ENCODE results near the gene CCRL2.
"Not testable (repeated sequence)": the region's sequence is repeated elsewhere in the genome, so short reads cannot be mapped to it uniquely, and the experiment has no call there.

CCRL2 gene

DNA sequence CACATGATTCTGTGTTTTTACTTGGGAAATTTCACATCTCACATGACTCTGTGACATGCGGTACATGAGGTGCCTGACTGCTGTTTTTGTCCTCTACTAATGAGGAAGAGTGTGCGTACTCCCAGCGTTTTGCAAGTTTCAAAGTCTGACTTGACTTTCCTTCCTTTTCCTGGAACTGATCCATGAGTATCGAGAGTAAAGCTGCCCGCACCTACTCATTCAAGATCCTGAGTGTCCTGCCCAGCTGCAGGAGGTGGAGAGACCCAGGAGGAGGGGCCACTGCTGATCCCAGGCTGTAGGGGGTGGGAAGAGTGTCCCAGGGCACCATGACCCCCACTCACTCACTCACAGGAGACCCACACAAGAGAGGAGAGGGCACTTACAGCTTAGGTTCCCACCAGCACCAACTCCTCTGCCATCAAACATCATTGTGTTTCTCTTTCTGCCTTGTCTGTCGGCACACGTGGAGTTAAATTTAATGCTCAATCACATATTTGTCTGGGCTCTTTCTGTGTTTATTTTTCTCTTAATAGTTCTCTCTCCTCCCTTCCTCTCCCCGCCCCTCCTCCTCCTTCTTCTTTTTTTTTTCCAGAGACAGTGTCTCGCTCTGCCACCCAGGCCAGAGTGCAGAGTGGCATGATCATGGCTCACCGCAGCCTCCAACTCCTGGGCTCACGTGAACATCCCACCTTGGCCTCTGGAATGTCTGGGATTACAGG is 1.6 kb upstream of the CCRL2 start:
- no peak for DNase-seq (ENCODE audit: low spot score)

DNA sequence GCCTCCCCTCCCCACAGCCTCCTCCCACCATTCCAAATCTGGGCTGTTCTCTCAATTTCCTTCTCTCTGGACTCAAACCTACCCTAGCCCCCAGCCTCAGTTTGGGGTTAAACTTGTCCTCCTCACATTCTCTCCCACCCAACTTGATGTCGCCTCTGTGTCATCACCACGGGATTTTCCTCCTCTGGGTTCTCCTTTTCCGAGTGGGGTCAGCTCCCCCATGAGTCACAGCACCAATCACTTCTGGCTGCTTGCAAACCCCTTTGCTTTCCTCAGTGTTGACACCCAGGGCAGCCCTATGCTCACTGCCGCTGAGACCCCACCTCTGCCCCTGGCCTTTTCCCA is 644 bp upstream of the CCRL2 start:
- no peak for DNase-seq (ENCODE audit: low spot score)

DNA sequence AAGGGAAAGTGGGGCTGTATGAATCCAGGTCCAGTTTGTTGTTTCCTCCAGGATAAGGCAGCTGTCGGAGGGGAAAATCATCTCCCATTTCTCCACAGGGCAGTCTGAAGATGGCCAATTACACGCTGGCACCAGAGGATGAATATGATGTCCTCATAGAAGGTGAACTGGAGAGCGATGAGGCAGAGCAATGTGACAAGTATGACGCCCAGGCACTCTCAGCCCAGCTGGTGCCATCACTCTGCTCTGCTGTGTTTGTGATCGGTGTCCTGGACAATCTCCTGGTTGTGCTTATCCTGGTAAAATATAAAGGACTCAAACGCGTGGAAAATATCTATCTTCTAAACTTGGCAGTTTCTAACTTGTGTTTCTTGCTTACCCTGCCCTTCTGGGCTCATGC is 911 bp downstream of the CCRL2 start:
- no peak for DNase-seq (ENCODE audit: low spot score)

DNA sequence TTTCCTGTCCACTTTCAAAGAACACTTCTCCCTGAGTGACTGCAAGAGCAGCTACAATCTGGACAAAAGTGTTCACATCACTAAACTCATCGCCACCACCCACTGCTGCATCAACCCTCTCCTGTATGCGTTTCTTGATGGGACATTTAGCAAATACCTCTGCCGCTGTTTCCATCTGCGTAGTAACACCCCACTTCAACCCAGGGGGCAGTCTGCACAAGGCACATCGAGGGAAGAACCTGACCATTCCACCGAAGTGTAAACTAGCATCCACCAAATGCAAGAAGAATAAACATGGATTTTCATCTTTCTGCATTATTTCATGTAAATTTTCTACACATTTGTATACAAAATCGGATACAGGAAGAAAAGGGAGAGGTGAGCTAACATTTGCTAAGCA is 1.8 kb downstream of the CCRL2 start:
- no peak for DNase-seq (ENCODE audit: low spot score)

DNA sequence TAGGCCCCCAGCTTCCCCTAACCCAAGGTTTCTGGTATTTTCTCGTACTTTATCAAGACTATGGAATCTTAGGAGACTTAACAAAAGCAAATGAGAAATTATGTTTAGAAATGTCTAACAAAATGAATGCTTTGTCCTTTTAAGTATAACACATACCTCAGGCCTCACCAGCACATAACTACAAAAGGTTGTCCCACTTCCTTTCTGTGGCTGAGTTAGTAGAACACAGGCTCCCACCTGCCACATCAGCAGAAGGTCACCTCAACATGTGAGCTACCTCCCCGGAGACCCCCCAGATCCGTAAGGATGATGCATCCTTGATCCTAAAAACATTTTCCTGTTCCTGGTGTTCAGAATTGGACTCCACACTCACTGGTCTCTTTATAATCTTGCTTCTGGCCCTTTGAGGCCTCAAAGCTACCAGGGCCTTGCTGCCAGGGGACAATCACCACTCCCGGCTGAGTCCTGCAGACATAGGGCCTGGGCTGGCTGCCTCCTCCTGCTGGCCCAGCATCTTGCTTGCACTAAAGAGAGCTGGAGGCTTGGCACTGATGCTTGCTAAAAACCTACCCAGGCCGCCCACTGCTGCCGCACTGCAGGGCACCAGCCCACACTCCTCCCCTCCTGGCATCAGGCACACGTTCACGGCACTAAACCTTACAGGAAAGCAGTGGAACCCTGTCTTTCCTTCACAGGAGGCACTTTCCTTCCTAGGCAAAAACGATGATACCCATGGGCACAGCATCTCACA is 2.9 kb downstream of the CCRL2 start:
- DNase-seq (ENCODE audit: low spot score), result no peak

DNA sequence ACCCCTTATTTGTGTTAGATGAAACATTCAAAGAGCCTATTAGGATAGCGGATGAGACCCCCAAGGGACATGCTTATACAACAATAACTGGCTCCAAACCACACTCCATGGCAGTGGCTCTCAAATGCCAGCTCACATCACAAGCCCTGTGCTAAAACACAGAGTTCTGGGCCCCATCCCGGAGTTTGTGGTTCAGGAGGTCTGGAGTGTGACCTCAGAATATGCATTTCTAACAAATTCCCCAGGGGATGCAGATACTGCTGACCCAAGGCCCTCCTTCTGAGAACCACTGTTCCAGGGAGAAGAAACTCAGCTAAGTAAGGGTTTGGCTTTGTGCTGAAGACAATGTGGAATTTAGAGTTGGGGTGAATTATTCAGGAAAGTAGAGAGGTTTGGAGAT is 3.6 kb downstream of the CCRL2 start:
- no peak for DNase-seq (ENCODE audit: low spot score)

DNA sequence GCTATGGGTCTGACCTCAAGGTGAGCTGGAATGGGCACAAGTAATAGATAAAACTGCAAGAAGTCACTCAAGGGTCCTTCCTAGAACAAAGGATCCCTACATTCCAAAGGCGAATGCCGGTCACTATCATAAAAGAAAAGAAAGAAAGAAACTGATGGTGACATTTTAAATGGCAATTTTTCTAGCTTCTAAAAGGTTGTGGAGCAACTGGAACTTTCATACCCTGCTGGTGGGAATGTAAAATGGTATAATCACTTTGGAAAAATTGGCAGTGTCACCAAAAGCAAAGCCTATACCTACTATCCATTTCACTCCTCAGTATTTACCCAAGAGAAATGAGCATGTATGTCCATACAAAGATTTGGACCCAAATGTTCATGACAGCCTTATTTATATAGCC is 4.2 kb downstream of the CCRL2 start:
- no peak for DNase-seq (ENCODE audit: low spot score)

DNA sequence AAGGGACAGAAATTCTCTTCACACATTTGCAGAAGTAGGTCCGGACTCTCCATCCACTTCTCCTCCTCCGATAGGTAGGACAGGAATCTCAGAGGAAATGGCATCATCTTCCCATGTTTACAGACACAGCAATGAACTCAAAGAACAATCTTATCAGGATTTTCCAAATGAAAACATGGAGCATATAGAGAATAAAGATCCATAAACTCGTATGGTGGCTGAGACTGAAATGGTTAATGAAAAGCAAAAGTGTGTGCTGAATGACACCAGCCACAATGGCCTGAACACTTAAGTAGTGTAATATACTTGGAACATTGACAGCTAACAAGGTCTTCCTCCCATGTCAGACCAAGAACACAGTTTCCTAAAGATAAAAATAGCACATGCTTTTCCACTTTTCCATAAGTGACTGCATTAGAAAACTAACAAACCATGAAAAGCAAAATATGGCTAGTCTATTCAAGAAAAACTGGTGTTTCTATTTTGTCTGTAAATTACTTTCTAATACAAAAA is 5.8 kb downstream of the CCRL2 start:
- DNase-seq (ENCODE audit: low spot score), result no peak

DNA sequence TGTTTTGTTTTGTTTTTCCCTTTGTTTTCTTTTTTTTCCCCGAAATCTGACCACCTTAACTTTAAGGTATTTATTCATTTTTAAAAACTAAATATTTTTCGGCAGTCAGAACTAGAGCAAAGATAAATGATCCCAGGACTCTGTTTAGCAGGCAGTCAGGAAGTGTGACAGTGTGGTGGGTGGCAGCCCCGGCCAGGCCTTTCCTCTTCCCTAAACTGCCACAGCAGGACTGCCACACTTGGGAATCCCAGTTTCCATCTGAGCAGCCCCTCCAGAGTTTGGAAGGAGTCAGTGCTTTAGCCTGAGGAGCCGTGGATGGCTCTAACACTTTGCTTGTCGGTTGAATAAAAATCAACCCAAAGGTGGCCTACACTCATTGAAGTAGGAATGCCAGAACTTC is 6.9 kb downstream of the CCRL2 start:
- DNase-seq (ENCODE audit: low spot score), result no peak

DNA sequence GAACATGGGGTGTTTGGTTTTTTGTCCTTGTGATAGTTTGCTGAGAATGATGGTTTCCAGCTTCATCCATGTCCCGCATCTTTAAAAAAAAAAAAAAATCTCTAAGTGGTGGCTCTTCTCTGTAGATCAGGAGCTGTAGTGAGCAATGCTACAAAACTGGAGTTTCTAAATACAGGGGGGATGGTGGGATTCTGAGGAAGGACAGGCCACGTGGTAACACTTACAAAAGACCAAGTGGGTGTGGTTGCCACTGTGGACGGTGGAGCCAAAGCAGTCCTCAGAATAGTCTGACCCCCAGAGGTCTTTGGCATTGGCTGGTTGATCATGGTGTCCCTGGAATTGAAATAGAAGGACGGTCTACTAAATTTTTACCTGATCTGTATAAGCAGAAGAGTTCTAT is 7.7 kb downstream of the CCRL2 start:
- DNase-seq (ENCODE audit: low spot score), result no peak

DNA sequence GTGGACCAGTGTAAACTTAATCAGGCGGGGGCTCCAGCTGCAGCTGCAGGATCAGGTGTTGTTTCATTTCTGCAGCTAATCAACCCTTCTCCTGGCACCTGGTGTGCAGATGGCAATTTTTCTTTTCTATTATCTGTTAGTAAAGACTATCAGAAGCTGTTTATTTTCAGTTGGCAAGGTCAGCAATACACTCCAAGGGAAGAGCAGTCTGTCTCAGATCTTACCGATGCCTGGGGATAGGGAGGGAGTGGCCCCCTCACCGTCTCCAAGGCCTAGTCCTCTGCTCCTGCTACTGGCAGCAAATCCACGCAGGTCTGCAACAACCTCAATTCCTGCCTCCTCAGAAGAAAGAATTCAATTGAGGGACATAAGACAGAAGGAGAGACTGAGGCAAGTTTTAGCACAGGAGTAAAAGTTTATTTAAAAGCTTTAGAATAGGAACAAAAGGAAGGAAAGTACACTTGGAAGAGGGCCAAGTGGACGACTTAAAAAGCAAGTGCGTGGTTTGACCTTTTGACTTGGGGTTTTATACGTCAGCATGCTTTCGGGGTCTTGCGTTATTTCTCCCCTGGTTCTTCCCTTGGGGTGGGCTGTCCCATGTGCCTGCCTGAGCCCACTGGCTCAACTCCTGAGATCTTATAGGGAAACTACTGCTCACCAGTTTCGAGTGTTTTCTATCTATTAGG is 9.2 kb downstream of the CCRL2 start:
- no peak for DNase-seq (ENCODE audit: low spot score)

DNA sequence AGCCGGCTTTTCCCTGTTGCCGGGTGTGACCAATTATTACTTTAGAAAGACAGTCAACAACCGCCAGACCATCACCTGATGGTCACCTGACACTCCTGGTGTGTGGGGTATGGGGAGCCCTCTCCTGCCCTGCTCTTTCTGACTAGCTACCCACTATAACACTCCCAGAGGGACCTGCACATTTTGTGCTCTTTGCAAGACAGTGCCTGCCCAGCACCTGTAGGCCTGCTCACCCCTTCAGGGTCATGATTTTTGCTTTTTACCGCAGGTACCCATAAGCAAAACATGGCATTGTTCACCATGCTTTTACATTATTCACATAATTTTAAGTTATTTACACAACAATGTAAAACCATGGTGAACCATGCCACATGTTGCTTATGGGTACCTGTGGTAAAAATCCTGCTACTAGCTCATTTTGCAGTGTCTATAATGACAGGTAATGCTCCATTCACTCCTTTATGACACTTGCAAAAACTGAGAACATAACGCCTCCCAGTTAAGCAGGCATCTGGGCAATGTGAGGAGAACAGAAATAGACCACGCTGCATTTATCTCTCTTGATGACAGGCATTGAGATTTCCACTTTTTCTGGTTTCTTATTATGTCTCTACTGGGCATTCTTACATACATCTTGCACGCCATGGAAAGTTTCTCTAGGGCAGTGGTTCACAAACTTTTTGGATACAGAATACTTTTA is 9.9 kb downstream of the CCRL2 start:
- DNase-seq (ENCODE audit: low spot score), result no peak

DNA sequence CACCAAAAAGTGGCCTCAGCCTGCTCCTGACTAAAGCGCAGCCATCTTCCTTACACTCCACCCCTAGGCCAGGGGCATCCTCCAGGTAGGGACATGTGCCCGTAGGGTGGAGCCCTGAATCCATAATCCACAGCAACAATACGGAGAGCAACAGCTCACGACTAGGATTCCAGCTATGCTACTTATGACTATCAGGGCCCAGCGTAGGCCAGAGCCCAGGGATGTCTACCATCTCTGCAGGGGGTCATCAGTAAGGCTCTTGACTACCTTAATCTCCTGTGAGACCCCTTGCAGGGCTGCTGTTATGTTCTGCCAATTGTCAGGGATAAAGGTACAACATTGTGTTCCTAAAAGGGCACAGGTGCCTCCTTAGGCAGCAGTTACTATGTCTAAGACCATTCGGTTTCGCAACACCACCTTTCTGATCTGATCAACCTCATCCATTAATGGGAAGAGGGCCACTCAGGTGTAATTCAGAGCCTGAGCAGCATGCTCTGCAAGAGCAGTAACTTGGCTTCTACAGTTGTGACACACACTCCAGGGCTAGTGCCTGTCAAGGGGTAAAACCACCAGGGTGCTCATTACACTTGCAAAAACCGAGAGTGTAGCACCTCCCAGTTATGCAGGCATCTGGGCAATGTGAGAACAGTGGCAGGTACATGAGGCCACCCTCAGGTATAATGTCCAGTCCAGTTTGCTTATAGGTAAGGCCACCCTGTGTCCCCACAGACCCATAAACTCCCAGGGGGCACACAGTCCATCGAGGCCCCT is 11.0 kb downstream of the CCRL2 start:
- DNase-seq (ENCODE audit: low spot score), result no peak

DNA sequence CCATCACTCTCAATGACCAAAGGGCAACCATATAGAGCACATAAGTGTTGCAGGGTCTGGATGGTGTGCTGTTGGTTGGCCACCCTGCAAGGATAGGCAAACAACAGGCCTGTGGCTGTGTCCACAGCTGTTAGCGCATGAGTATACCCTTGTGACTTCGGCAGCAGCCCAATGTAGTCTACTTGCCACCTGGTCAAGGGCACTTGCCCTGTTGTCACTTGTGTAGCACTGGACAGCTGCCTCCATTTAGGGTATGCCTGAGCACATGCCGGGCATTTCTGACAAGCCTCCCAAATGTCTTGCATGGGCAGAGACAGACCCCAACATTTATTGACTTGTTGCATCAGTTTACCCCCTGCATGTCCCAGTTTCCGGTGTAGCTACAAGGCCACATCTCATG is 12.8 kb downstream of the CCRL2 start:
- DNase-seq (ENCODE audit: low spot score), result no peak

DNA sequence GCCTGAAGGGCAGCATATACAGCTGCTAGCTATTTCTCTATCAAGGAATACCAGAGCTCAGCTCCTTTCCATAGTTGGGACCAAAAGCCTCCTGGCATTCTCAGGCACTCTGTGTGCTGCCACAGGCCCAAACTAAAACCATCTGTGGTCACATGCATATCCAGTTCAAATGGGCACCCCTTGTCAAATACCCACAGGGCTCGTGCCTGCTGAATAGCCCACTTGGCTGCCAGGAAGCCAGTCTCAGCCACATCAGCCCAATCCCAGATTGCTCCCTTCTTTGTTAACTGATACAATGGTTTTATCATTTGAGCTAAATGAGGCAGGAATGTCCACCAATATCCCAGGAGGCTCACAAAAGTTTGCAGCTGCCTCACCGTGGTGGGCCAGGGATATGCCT is 13.9 kb downstream of the CCRL2 start:
- no peak for DNase-seq (ENCODE audit: low spot score)

DNA sequence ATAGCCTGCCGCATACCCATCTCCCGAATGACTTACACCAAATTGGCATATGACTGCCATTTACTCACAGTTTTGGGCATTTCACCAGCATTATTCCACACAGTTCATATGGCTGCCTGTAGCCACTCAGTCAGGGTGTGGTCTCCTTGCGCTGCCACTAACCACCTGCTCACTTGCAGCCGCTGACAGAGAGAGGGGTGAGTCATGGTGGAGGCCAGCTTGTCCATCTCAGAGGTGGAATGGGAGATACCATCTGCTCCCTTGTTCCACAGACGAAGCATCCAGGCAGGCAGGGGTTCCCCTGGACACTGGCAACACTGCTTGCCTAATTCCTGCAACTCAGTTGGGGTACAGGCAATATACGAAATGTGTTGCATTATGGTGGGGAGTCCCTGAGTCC is 15.6 kb downstream of the CCRL2 start:
- DNase-seq (ENCODE audit: low spot score), result no peak

DNA sequence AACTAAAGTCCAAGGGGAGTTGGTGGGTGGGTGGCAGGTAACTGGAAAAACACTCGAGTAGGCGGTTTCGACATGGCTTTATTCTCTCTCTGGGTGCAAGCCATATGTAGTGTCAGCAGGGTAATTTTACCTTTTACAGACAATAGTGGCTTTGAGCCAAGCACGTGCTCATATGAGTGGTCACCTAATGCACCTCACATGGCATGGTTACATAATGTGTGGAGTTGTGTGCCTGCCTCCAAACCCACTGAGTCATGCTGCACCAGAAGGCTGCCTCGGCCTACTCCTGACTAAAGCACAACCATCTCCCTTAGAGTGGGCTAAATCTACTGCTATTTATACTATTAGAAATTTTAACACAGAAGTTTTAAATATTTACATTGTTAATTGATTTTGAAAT is 16.5 kb downstream of the CCRL2 start:
- DNase-seq (ENCODE audit: low spot score), result no peak

DNA sequence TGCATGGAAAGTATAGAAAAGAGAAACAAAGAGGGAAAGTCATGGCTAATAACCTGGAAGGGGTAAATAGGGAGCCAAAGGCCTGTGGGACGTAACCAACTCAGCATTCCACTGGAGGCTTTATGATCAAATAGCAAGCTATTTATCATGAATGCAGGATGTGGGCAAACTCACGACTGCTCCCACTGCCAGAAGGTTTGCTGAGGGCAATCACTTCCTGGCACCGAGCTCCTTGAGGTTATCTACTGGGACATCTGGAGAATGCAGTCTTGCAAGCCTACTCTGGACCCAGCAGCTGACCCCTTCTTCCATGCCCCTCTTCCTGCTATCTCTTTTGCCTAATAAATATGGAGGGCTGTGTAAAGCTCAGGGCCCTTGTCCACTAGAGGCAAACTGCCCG is 19.4 kb downstream of the CCRL2 start:
- DNase-seq (ENCODE audit: low spot score), result not testable (repeated sequence)

DNA sequence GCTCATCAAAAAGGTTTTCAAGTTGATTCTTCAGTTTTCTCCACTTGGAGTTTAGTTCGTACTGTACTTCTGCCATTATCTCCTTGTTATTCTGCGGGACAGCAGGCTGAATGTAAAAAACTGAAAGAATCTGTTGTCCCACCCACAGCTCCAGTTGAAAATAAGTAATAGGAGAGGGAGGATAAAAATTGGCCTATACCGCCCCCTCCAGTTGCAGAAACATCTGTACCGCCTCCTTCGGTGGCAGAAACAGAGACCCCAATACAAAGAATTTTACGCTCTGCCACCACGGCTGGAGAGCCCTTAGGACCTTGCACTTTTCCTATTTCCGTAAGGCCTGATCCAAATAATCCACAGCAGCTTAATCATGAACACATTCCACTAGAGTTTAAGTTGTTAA is 20.3 kb downstream of the CCRL2 start:
- not testable (repeated sequence) for DNase-seq (ENCODE audit: low spot score)

DNA sequence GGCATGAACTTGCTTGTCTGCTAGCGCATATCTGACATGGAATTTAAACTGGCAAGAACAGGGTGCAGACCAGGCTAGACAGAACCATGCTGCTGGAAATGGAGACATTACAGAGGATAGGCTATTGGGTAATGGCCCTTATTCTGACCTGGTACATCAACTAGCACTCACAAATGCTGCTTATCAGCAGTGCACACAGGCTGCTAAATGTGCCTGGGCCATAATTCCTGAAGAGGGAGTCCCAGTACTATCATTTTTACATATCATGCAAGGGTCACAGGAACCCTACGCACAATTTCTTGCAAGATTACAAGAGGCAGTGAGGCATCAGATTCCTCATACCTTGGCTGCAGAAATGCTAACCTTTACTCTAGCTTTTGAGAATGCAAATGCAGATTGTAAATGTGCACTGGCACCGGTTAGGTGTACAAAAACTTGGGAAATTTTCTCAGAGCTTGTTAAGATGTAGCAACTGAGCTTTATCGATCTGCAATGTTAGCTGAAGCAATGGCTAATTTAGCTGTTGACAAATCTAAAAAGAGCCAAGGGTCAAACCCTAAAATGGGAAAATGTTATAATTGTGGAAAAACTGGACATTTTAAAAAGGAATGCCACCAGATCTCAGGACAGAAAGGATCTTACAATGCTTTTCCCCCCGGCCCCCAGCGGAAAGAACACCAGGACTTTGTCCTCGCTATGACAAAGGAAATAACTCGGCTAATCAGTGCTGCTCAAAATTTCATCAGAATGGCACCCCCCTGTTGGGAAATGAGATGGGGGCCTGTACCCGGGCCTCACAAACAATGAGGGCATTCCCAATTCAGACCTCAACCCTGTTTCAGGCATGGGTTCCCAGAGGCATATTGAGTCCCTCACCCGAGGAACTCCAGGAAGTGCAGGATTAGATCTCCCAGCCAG is 21.1 kb downstream of the CCRL2 start:
- DNase-seq (ENCODE audit: low spot score), result no peak

DNA sequence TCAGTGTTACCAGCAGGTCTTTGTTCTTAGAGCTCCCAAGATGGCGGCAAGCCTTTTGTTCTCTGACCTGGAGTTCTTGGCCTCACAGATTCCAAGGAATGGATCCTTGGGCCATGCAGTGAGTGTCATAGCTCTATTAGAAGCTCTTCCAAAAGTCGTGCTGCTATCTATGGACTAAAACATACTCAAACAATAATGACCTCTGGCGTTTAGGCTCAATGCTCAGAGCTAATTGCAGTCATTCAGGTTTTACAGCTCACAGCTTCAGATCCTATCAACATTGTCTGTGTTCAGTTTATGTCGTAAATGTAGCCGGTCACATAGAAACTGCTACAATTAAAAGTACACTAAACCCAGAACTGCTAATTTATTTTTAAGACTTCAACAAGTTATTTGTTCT is 22.2 kb downstream of the CCRL2 start:
- DNase-seq (ENCODE audit: low spot score), result no peak

All from AG20443 (cell line).